Vagina (tissue), 2 donors: ENCODE data around the gene SMPX.
"Not testable (repeated sequence)": the region's sequence is repeated elsewhere in the genome, so short reads cannot be mapped to it uniquely, and the experiment has no call there.

ENCODE experiments used
- CTCF ChIP-seq, 3 experiments: fragments of 450-650 bp in 2 of 3; fragments of 200-600 bp in 1 of 3; sonication (generic) in 1 of 3; IDR thresholded peaks; one replicate each; pipeline ENCODE4 v1.5.1; 2017 to 2019; ENCODE audit warnings: antibody characterized with exemption in 3 of 3, mild to moderate bottlenecking in 2 of 3, moderate library complexity in 2 of 3
- POLR2A ChIP-seq, 2 donors: fragments of 450-650 bp; IDR thresholded peaks; one replicate each; pipeline ENCODE4 v1.6.1; 2017; ENCODE audit warnings: antibody characterized with exemption in 2 of 2, mild to moderate bottlenecking in 2 of 2, moderate library complexity in 2 of 2

GRCh38 chrX:21773036-21773435 lies 15.1 kb upstream of the SMPX start:
- TF ChIP-seq CTCF, POLR2A (IDR thresholded peaks at IDR 0.05): not testable (repeated sequence)
